ENCODE data around the gene KCNMB2.

- TF ChIP-seq REST (IDR thresholded peaks at IDR 0.05; ENCODE audit: insufficient replicate concordance, low read depth), result no peak
- no peak for TF ChIP-seq CTCF (IDR thresholded peaks at IDR 0.05; ENCODE audit: insufficient read depth, low read length)
- TF ChIP-seq POLR2AphosphoS5 (IDR thresholded peaks at IDR 0.05; ENCODE audit: low read depth), result no peak
- no peak for TF ChIP-seq GABPA (IDR thresholded peaks at IDR 0.05; ENCODE audit: low read depth)
- TF ChIP-seq SPI1 (IDR thresholded peaks at IDR 0.05; ENCODE audit: borderline replicate concordance, low read depth), result no peak
These were observed 176.0 kb downstream of the KCNMB2 start for GRCh38 chr3:178712247-178712646.

Measured in HL-60 (cell line).